Osteoblast (primary cell): ENCODE measurements around the gene COL4A6. TPM values are rescaled to one million over a fixed set of nuclear protein-coding genes. Genes with fewer than 3 reads are reported as not detected.

Experiments
- DNase-seq: peaks from one replicate; pipeline ENCODE4 v3.0.0; 2011; ENCODE audit warnings: low spot score, mixed read lengths; ENCODE audit not compliant: insufficient read length; ENCODE audit errors: missing footprints
- H2AFZ ChIP-seq: 2 replicates; pipeline ENCODE4 v1.6.0; 2011; ENCODE audit warnings: mild to moderate bottlenecking, low read length
- H3K27ac ChIP-seq: 2 replicates; pipeline ENCODE4 v1.5.1; 2011; ENCODE audit warnings: mild to moderate bottlenecking, low read depth, low read length, moderate library complexity
- H3K27me3 ChIP-seq: 2 replicates; pipeline ENCODE4 v1.6.0; 2012; ENCODE audit warnings: mild to moderate bottlenecking, control low read depth, inconsistent platforms, low read length, moderate library complexity; ENCODE audit not compliant: insufficient read depth
- H3K36me3 ChIP-seq: 2 replicates; pipeline ENCODE4 v1.5.1; 2011; ENCODE audit warnings: mild to moderate bottlenecking, low read length, control low read depth, moderate library complexity; ENCODE audit not compliant: insufficient read depth
- H3K4me1 ChIP-seq: 2 replicates; pipeline ENCODE4 v1.5.1; 2011; ENCODE audit warnings: mild to moderate bottlenecking, low read length, control low read depth, moderate library complexity; ENCODE audit not compliant: insufficient read depth
- H3K4me2 ChIP-seq: 2 replicates; pipeline ENCODE4 v1.6.0; 2011; ENCODE audit warnings: mild to moderate bottlenecking, low read length; ENCODE audit not compliant: insufficient read depth
- H3K4me3 ChIP-seq: fragments of 200-600 bp; sonication (generic); 3 replicates; pipeline ENCODE4 v1.5.1; 2012; ENCODE audit warnings: mild to moderate bottlenecking, low read length, inconsistent platforms; ENCODE audit not compliant: insufficient read depth
- H3K79me2 ChIP-seq: 2 replicates; pipeline ENCODE4 v1.6.0; 2012; ENCODE audit warnings: mild to moderate bottlenecking, low read length, control low read depth, inconsistent platforms; ENCODE audit not compliant: insufficient read depth
- H3K9me3 ChIP-seq: 2 replicates; pipeline ENCODE4 v1.5.1; 2011; ENCODE audit warnings: low read depth, low read length, control low read depth
- H4K20me1 ChIP-seq: 2 replicates; pipeline ENCODE4 v1.6.0; 2012; ENCODE audit warnings: mild to moderate bottlenecking, low read length, control low read depth; ENCODE audit not compliant: insufficient read depth
- CTCF ChIP-seq: IDR thresholded peaks from 2 replicates; pipeline ENCODE4 v1.5.1; 2011; ENCODE audit warnings: mild to moderate bottlenecking, low read depth, low read length, moderate library complexity; ENCODE audit errors: extremely low read depth
- total RNA-seq: library from RNA; depleted of rRNA; stranded (reverse); fragments of >200 nt; gene quantifications from 2 replicates; pipeline ENCODE4 v1.2.3, GENCODE V29; 2012

Gene COL4A6
- total RNA-seq, 1 donor: not detected

DNA sequence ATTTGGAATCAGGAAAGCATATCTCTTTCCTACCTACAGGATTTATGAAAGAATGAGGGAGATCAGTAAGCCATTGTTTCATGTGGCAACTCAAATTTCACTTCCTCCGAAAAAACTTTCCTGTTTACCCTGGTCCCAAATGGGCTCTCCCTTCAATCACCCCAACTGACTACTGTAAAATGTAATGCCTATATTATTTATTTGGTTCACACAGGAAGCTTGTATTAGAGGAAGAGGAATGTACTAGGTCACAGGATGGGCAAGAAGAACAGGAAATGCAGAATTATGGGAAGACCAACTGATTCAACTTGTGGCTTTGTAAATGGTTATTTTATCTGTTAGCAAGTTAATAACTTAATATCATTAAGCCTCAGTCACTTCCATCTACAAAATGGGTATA, 23.1 kb downstream of the COL4A6 start:
- no peak overlapping the region for H2AFZ ChIP-seq
- TF ChIP-seq CTCF: no peak
- no peaks in the 10 kb centered on the region for H3K27me3 ChIP-seq
- no peaks in the 10 kb centered on the region for H3K9me3 ChIP-seq
- H4K20me1 ChIP-seq: no peaks in the 10 kb centered on the region
- no peaks in the 10 kb centered on the region for H3K36me3 ChIP-seq
- H3K4me2 ChIP-seq: no peak overlapping the region
- DNase-seq: no peak
- H3K4me1 ChIP-seq: no peaks in the 10 kb centered on the region
- H3K79me2 ChIP-seq: no peaks in the 10 kb centered on the region
- H3K27ac ChIP-seq: no peak overlapping the region
- H3K4me3 ChIP-seq: no peak overlapping the region

- Histone ChIP-seq H3K4me2 (no peak overlapping the region), H3K36me3 (no peaks in the 10 kb centered on the region), H3K4me1 (no peaks in the 10 kb centered on the region), H2AFZ (no peak overlapping the region), H3K9me3 (no peaks in the 10 kb centered on the region), H3K27ac (no peak overlapping the region), H3K4me3 (no peak overlapping the region), H3K79me2 (no peaks in the 10 kb centered on the region), H4K20me1 (no peaks in the 10 kb centered on the region), H3K27me3 (no peaks in the 10 kb centered on the region)
- no peak for TF ChIP-seq CTCF
- no peak for DNase-seq
Observed at GRCh38 chrX:108412783-108413182, 25.4 kb downstream of the COL4A6 start.

DNA sequence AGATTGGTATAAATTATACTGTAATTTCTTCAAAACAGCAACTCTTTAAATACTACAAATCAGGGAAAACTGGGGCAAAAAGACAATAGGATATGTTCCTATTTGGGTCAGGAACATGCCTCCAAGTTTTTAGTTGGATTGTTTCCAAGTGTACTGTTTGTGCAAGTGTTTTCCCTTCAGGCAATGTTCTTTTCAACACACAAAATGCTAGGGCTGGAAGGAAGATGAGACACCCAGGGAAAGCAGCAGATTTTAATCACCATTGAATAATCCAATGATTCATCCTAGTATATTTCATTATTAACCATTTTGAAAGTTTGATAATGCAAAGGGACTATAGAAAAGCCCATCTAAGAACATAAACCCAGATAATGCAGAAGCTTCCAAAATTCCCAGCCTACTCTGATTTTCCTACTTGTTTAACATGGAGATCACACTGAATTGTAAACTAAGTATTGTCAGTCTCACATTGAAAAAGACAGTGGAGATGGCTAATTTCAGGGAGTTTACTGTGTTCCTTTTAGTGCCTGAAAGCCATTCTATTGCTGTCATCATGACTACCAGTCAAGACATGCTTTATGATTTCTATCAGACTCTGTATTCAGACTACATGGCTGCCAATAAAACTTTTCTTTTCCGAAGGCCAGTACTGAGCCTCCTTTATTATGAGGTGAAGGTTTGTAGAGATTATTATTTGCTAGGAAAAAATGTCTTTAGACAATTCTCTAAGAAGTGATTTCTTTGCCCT, 38.6 kb downstream of the COL4A6 start:
- Histone ChIP-seq H3K36me3 (no peaks in the 10 kb centered on the region), H2AFZ (no peak overlapping the region), H3K9me3 (no peaks in the 10 kb centered on the region), H3K4me3 (no peak overlapping the region), H3K4me1 (no peaks in the 10 kb centered on the region), H3K79me2 (no peaks in the 10 kb centered on the region), H3K27me3 (peaks cover 7% of the 10 kb centered on the region), H3K4me2 (no peak overlapping the region), H3K27ac (no peak overlapping the region), H4K20me1 (no peaks in the 10 kb centered on the region)
- no peak for TF ChIP-seq CTCF
- DNase-seq: no peak

GRCh38 chrX:108397627-108398391, 40.4 kb downstream of the COL4A6 start:
- H3K27ac ChIP-seq: no peak overlapping the region
- H3K4me3 ChIP-seq: no peak overlapping the region
- H2AFZ ChIP-seq: no peak overlapping the region
- no peaks in the 10 kb centered on the region for H3K9me3 ChIP-seq
- H3K4me1 ChIP-seq: no peaks in the 10 kb centered on the region
- no peak overlapping the region for H3K4me2 ChIP-seq
- H4K20me1 ChIP-seq: no peaks in the 10 kb centered on the region
- DNase-seq: no peak
- peaks cover 4% of the 10 kb centered on the region for H3K27me3 ChIP-seq
- TF ChIP-seq CTCF: no peak
- no peaks in the 10 kb centered on the region for H3K79me2 ChIP-seq
- no peaks in the 10 kb centered on the region for H3K36me3 ChIP-seq
